K562 (cell line): Measurements from ENCODE around the gene TUBB6. TPM values are rescaled to one million over a fixed set of nuclear protein-coding genes. Genes with fewer than 3 reads are reported as not detected.

Experiments
- ASH1L ChIP-seq: fragments of 450-650 bp; IDR thresholded peaks from 2 replicates; pipeline ENCODE4 v1.6.1; 2018; ENCODE audit warnings: borderline replicate concordance, mild to moderate bottlenecking, low read depth; ENCODE audit not compliant: partially characterized antibody
- JUND ChIP-seq, 2 experiments: IDR thresholded peaks; 2 replicates in 1 of 2; 3 replicates in 1 of 2; pipeline ENCODE4 v1.6.1; 2011; ENCODE audit warnings: borderline replicate concordance in 2 of 2, low read depth in 2 of 2, low read length in 2 of 2, improper control_type of control experiment in 1 of 2, missing biosample characterization in 1 of 2, missing genetic modification characterization in 1 of 2, missing genetic modification reagents in 1 of 2
- PRDM10 ChIP-seq: fragments of 450-650 bp; IDR thresholded peaks from 2 replicates; pipeline ENCODE4 v1.6.1; 2018; ENCODE audit not compliant: partially characterized antibody
- polyA plus RNA-seq, 8 experiments: library from polyadenylated mRNA; depleted of rRNA in 4 of 8; stranded (reverse) in 5 of 8; unstranded in 3 of 8; fragments of >200 nt; fragmentation: Nextera tagmentation in 2 of 8; fragmentation: Illumina TruSeq in 1 of 8; extraction: Ambion mirVana in 2 of 8; extraction: Trizol in 1 of 8; gene quantifications; 2 replicates each; pipeline versions ENCODE4 v1.2.1 to v1.2.3, GENCODE V29; 2011 to 2014; ENCODE audit warnings: inconsistent platforms in 1 of 8, missing spikeins in 1 of 8
- total RNA-seq, 7 experiments: library from RNA; depleted of rRNA in 6 of 7; stranded (reverse); fragments of >200 nt in 6 of 7; fragmentation: Illumina TruSeq in 2 of 7; extraction: Trizol in 2 of 7; gene quantifications; 2 replicates each; pipeline versions ENCODE4 v1.2.1 to v1.2.3, GENCODE V29; 2011 to 2021; ENCODE audit warnings: low replicate concordance in 1 of 7
- TF ChIP-seq, protein P1 (sequence below), 3 experiments: IDR thresholded peaks in 2 of 3; conservative IDR thresholded peaks in 1 of 3; 2 replicates each; pipeline ENCODE4 v1.5.1; 2011 to 2012; ENCODE audit warnings: low read length in 3 of 3, mild to moderate bottlenecking in 3 of 3, control low read depth in 2 of 3, improper control_type of control experiment in 1 of 3, inconsistent platforms in 1 of 3, low read depth in 1 of 3, mixed read lengths in 1 of 3, moderate library complexity in 1 of 3; ENCODE audit not compliant: insufficient read depth in 2 of 3

The TUBB6 gene
- total and polyA plus RNA-seq, 9 of the 15 experiments (the other 6 are each of a cell fraction or from before 2014, with no cell fraction given) = 43.9 to 404 (median 81.1) TPM

DNA sequence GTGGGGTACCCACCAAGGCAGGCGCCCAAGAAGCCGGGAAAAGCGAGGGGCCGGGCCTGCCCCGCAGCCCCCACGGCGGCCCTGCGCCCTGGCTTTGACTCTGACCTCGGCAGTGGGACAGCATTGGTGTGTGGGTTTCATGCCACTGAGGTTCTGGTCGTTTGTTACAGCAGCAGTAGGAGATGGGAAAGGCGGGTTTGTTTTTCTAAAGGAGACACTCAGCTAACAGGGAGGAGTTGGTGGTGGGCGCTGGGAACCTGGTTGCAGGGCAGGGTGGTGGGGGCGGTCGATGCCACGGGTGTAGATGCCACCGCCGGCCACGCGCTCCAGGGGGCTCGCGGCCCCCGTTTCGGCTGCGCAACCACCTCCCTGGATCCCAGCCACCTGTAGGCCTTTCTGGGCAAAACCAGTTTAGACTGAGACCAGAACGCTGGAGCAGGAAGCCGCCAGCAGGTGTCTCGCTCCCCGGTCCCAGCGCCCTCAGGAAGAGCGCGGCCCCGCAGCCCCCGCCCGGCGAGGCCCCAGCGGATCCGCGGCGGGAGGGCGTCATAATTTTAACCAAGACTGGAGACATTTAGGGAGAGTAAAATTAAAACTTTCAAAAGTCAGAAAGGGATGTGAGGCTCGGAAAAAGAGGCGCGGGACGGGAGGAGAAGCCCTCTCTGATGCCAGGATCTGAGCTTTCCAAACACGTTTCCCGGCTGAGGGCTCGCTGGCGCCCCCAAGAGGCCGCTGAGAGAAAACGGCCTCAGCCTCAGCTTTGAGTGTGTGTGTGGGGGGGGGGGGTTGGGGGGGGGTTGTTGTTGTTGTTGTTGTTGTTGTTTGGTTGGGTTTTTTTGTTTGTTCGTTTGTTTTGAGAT, 36.4 kb upstream of the TUBB6 start (continued):
- no peak for TF ChIP-seq ASH1L
- TF ChIP-seq, protein P1, sequence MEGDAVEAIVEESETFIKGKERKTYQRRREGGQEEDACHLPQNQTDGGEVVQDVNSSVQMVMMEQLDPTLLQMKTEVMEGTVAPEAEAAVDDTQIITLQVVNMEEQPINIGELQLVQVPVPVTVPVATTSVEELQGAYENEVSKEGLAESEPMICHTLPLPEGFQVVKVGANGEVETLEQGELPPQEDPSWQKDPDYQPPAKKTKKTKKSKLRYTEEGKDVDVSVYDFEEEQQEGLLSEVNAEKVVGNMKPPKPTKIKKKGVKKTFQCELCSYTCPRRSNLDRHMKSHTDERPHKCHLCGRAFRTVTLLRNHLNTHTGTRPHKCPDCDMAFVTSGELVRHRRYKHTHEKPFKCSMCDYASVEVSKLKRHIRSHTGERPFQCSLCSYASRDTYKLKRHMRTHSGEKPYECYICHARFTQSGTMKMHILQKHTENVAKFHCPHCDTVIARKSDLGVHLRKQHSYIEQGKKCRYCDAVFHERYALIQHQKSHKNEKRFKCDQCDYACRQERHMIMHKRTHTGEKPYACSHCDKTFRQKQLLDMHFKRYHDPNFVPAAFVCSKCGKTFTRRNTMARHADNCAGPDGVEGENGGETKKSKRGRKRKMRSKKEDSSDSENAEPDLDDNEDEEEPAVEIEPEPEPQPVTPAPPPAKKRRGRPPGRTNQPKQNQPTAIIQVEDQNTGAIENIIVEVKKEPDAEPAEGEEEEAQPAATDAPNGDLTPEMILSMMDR (IDR thresholded peaks at IDR 0.05 in 2 of 3, conservative IDR thresholded peaks at IDR 0.05 in 1 of 3; ENCODE audit: insufficient read depth in 2 of 3, low read depth in 1 of 3, low read length in 3 of 3) = peak; percentile 62 to 93 (median 83)
- TF ChIP-seq PRDM10 = no peak
- peak; percentile 26; the same call in 1 of the 2 replicates for TF ChIP-seq JUND (IDR thresholded peaks at IDR 0.05; ENCODE audit: borderline replicate concordance, low read depth, low read length)
- peak; percentile 28; the same call in 1 of the 3 replicates for TF ChIP-seq JUND (tag; IDR thresholded peaks at IDR 0.05; ENCODE audit: borderline replicate concordance, low read depth, low read length)
- TF ChIP-seq, all 486 proteins: peak for 82
